Right renal pelvis (tissue), 4 donors: ENCODE results near the gene ZNF415. TPM values are rescaled to one million over a fixed set of nuclear protein-coding genes. Genes with fewer than 3 reads are reported as not detected.
A peak's percentile ranks its signal among the peaks of the same experiment; 100 is the strongest.
"Not testable (repeated sequence)": the region's sequence is repeated elsewhere in the genome, so short reads cannot be mapped to it uniquely, and the experiment has no call there.

ENCODE experiments used
- DNase-seq, 4 donors: peaks; one replicate each; pipeline ENCODE4 v3.0.0-alpha.2; 2013; ENCODE audit warnings: low read depth in 4 of 4, low spot score in 3 of 4, missing footprints in 1 of 4
- polyA plus RNA-seq, 4 donors: library from polyadenylated mRNA; unstranded; fragments of 120-200 nt; gene quantifications; one replicate each; pipeline ENCODE4 v1.2.1, GENCODE V29; 2013; ENCODE audit not compliant: insufficient read length in 4 of 4

ZNF415 gene
- polyA plus RNA-seq, 4 donors: 17.6 to 26.7 (median 23.8) TPM

DNA sequence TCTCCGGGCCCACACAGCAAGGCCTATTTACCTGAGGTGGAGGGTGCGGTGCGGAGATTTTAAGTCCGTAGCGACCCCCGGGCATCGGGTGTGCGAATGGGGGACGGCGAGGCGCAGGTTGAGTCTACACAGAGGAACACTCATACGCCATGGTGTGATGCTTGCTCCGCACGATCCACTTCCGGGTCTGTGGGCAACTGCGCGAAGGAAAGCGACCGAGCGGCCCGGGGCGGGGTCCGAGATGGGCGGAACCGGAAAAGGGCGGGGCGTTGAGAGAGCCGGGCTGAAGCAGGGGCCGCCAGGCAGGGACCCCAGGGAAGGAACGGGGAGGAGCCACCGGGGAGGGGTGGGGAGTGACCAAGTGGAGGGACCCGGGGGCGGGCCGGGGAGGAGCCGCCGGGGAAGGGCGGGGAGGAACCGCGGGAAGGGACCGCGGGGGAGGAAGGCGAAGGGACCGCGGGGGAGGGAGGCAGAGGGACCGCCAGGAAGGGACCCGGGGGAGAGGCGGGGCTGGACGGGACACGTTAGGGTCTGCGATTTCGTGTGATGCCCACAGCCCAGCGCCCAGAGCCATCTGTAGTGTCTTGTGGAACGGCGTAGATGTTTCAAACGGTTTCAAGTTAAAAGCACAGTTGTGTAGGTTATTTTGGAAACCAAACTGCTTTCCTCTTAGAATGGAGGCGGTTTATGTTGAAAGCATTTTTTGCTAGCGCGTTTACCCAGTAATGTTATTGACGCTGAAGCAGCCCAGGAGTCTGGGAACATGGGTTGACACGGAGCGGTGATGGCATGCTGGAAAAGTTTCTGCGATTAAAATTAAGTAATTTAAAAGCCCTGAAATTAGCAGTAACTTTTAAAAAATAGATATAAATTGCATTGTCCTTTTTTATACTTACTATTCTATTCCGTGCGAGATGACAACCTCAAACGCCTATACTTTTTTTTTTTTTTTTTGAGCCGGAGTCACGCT is 29.2 kb downstream of the ZNF415 start, which contains the start of gene ZNF160:
TSS of gene ZNF160 (minus strand) at position 189 of the 970 bp plus-strand sequence. CDS start 17,146 bp downstream, outside the sequence.
- peak; percentile 91 to 96 (median 94) for DNase-seq

GRCh38 chr19:53102756-53103233 is 29.9 kb downstream of the ZNF415 start:
- peak in 2 of 4 donors; percentile 23 to 25 for DNase-seq

DNA sequence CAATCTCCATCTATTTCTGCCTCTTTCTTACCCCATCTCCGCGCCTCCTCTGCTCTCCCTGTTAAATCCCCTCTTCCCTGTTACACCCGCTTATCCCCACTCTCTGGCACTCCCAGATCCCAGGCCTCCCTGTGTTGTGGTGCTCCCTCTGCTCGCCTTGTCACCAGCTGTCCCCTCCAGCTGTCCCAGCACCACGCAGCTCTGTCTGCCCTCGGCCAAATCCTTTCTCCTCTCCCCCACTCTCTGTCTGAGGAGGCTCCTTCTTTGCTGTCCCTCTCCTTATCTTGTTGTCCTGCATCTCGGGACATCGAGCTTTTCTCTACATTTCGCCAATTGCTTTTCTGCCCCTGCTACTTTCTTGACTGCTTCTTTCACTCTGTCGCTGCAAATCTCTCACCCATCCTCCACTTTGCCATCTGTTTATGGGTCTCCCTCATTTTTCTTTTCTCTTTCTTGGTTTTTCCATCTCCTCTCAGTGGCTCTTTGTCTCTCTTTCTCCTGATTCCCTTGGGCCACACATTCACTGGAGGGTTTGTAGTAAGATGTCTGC is 30.4 kb downstream of the ZNF415 start:
- DNase-seq: peak in 1 of 4 donors; percentile 5

- DNase-seq: no peak
Observed at GRCh38 chr19:53101518-53101917, 31.2 kb downstream of the ZNF415 start.

- DNase-seq: not testable (repeated sequence)
Observed at GRCh38 chr19:53098570-53098969, 34.1 kb downstream of the ZNF415 start.

- not testable (repeated sequence) for DNase-seq
Observed at GRCh38 chr19:53096982-53097690, 35.6 kb downstream of the ZNF415 start.

DNA sequence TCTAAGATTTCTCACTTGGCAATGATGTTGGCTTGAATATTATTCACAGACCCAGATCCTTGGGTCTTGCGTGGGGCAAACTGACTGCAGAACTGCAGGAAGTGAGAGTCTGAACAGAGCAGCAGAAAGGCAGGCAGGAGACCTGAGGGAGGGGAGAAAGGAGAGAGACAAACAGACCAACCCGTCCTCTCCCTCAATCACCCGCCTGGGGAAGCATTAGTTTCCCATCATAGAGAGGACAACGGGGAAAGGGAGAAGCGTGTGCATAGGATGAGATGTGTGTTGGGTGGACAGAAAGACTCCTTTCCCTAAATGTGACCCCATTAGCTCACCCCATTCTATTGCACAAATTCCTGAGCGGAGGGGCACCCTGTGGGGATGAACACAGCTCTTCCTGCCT is 36.1 kb downstream of the ZNF415 start:
- DNase-seq: not testable (repeated sequence)

DNA sequence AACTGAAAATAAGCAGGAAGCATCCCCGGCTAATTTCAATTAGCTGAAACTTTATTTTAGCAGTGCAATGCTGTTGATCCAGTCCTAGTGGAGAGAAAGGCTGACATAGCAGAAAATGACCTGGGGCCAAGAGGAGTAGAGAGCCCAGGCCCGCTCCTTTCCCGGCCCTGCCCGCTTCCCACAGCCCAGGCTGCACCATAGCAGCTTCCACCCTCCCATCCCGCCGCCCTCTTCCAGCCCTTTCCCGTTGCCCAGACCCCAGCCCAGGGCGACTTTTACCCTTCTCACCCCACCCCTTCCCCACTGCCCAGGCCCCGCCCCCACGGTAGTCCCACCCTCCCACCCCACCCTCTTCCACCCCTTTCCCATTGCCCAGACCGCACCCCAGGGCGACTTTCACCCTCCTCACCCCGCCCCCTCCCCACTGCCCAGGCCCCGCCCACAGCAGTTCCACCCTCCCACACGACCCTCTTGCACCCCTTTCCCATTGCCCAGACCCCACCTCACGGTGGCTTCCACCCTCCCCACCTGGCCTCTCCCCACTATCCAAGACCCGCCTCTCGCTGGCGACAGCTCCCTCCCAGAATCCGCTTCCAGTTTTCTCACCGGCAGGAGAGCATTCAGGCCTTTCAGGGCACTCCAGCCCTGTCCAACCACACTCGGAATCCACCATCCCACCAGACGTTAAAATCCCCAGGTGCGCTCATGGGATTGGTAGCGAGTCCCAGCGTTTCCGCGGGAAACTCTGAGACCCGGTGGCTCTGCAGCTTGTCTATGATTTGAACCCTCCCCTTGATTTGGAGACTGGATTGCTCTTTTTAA is 37.7 kb downstream of the ZNF415 start:
- no peak for DNase-seq

DNA sequence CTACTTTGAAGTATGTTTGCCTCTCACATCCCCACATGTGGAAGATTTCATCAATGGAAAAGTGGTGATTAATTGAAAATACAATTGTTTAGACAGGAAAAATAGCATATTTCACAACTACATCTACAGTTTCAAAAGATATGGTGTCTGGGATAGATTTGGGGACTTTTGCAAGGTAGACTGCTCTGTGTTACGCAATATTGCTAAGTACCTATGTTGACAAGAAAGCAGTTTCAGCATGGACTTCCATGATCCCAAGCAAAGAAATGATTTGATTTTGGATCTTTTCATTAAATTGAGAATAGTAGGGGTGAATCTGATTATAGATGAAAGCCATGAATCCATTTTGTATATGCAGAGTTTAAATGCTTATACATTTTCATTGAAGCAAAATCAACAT is 40.0 kb downstream of the ZNF415 start:
- no peak for DNase-seq

DNA sequence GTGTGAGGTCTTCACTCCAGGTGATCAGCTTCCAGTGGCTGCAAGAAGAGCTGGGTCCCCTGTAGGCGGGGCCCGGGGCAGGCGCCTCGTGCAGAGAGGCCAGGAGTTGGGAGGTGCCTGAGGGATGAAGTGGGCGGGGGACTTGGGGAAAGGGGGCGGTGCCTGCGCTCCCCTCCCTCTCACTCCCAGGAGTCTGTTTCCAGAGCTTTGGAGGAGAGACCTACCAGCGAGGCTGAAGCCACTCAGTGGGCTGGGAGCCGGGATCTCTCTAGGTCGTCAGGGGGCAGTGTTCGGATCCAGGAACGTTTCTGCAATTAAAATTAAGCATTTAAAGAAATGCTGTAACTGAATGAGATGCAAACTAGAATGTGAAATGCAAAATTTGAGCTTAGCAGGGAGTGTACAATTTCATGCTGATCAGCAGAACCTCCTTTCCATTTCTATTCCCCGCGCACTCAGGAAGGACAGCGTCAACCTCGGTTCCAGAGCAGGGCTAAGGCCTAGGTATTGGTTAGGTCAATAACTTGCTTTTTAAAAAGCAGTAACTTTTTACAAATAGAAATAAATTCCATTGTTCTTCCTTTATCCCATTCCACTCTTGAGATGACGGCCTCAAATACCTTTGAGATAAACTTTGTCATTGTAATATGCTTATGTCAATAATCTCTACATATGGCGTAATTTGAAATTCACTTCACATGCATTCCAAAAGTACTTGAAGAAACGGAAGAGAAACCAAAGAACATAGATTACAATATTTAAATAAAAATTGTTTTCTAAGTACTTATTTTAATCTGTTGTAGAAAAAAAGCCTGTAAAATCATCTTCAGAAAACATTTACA is 41.1 kb downstream of the ZNF415 start:
- no peak for DNase-seq

GRCh38 chr19:53088091-53088490 is 44.6 kb downstream of the ZNF415 start:
- DNase-seq: no peak

GRCh38 chr19:53086949-53087348 is 45.8 kb downstream of the ZNF415 start:
- no peak for DNase-seq

DNA sequence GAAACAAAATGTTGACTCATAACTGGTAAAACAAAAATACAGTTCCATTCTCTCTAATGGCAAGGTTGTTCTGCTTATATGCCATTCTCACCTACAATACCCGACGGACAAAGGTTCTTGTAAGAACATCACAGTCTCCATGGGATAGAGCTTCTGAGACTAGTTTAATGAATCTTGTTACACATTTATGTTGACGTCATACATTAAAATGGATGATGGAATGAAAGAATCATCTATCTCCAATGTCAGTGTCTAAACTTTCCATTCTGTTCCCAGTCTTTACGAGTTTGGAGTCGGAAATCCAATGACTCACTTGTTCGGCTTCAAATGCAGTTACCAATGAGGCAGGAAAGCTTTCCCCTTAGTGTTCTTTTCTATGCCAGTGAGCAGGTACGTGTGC is 47.2 kb downstream of the ZNF415 start:
- DNase-seq: no peak

DNA sequence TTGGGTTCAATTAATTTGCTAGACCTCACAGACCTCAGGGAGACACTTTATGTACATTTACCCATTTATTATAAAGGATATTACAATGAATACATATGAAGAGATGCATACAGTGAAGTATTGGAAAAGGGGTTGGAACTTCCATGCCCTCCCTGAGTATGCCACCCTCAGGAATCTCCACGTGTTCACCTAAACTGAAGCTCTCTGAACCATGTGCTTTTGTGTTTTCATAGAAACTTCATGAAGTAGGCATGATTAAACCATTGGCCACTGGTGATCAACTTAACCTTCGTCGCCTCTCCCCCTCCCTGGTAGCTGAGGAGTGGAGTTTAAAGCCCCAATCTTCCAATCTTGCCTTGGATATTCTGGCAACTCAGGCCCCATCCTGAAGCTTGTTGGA is 49.8 kb downstream of the ZNF415 start:
- DNase-seq: no peak

DNA sequence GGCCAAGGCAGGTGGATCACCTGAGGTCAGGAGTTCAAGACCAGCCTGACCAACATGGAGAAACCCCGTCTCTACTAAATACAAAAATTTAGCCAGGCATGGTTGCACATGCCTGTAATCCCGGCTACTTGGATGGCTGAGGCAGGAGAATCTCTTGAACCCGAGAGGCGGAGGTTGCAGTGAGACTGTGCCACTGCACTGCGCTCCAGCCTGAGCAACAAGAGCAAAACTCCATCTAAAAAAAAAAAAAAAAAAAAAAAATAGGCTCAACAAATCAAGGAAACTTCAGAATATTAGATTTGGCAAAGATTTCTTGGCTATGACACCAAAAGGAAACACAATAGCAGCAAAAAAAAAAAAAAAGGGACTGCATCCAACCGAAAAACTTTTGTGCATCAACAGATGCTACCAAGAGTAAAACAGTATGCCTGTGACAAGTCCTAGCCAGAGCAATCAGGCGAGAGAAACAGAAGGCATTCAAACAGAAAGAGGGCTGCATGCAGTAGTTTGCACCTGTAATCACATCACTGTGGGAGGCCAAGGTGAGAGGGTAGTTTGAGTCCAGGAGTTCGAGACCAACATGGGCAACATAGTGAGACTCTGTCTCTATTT is 53.3 kb downstream of the ZNF415 start:
- DNase-seq: no peak

- DNase-seq: no peak
Observed at GRCh38 chr19:53078668-53079067, 54.0 kb downstream of the ZNF415 start.

DNA sequence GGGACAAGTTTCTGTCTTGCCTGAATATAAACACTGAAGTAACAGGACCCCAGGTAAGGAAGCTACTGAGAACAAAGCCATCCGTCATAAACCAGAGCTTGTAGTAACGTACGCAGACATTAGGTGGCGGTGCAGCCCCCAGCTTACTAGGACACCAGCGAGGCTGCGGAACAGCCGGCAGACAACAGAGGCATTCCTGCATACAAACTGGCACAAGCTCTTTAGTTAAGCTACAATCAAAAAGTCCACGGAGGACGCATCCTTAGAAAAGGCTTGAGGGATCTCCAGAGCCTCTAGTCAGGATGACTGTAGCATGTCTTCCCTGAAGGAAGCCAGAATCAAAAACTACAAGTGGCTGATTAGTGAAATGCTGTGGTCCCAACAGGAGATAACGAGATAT is 55.7 kb downstream of the ZNF415 start:
- peak; percentile 31 to 56 (median 46) for DNase-seq

DNA sequence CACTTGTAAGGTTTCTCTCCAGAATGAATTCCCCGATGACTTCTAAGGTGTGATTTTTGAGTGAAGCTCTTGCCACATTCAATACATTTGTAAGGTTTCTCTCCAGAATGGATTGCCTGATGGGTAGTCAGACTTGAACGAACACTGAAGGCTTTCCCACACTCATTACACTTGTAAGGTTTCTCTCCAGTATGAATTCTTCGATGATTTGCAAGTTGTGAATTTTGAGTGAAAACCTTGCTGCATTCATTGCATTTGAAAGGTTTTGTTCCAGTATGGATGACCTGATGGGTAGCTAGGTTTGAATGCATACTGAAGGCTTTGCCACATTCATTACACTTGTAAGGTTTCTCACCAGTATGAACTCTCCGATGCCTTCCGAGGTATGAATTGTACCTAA is 63.9 kb downstream of the ZNF415 start:
- no peak for DNase-seq

DNA sequence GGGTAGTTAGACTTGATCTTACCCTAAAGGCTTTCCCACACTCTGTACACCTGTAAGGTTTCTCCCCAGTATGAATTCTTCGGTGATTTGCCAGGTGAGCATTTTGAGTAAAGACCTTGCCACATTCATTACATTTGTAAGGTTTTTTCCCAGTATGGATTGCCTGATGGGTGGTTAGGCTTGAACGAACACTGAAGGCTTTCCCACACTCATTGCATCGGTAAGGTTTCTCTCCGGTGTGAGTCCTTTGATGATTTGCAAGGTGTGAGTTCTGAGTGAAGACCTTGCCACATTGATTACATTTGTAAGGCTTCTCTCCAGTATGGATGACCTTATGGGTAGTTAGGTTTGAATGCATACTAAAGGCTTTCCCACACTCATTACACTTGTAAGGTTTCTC is 64.5 kb downstream of the ZNF415 start:
- DNase-seq: no peak
